Body of pancreas (tissue), 4 donors: ENCODE data around the gene ZNF442. TPM values are rescaled to one million over a fixed set of nuclear protein-coding genes. Genes with fewer than 3 reads are reported as not detected.

Experiments used
- ATAC-seq: fragments of 150-250 bp; one replicate; pipeline ENCODE4 v1.9.1; 2016
- DNase-seq, 4 donors: peaks; one replicate each; pipeline ENCODE4 v3.0.0-alpha.2; 2019
- H3K27ac ChIP-seq, 4 donors: fragments of 200-600 bp; sonication (generic); 1 replicate in 3 of 4; 2 replicates in 1 of 4; pipeline versions ENCODE4 v1.5.1 to v1.6.1; 2016 to 2019; ENCODE audit warnings: mild to moderate bottlenecking in 1 of 4, mixed read lengths in 1 of 4, moderate library complexity in 1 of 4
- H3K27me3 ChIP-seq, 2 donors: fragments of 200-600 bp; sonication (generic); one replicate each; pipeline ENCODE4 v1.6.0; 2016; ENCODE audit warnings: mild to moderate bottlenecking in 1 of 2
- H3K36me3 ChIP-seq, 2 donors: fragments of 200-600 bp; sonication (generic); replicated peaks in 1 of 2; 2 replicates each; pipeline ENCODE4 v1.5.1; 2016; ENCODE audit warnings: low read depth in 2 of 2; ENCODE audit not compliant: insufficient read depth in 1 of 2
- H3K4me1 ChIP-seq: fragments of 200-600 bp; sonication (generic); one replicate; pipeline ENCODE4 v1.6.0; 2016
- H3K4me3 ChIP-seq, 2 donors: fragments of 200-600 bp; sonication (generic); 1 replicate in 1 of 2; 2 replicates in 1 of 2; pipeline ENCODE4 v1.5.1; 2016 to 2019
- H3K9me3 ChIP-seq, 3 donors: fragments of 200-600 bp; sonication (generic); 1 replicate in 2 of 3; 2 replicates in 1 of 3; pipeline ENCODE4 v1.5.1; 2016
- POLR2A ChIP-seq, 3 donors: fragments of 450-650 bp; IDR thresholded peaks; one replicate each; pipeline ENCODE4 v1.6.1; 2016; ENCODE audit warnings: antibody characterized with exemption in 3 of 3, mild to moderate bottlenecking in 2 of 3
- WGBS, 2 donors: methylation state at CpG; one replicate each; pipeline ENCODE4 v1.1.5; 2017; 5-methylcytosine and 5-hydroxymethylcytosine counted together
- intact Hi-C: fragments of 100-400 bp; cut with DNase I; formaldehyde crosslinking; loops from one replicate; pipeline ENCODE4 v1.15.1; 2023
- total RNA-seq, 2 donors: library from RNA; depleted of rRNA; stranded (reverse); fragments of >200 nt; gene quantifications; one replicate each; pipeline ENCODE4 v1.1.0, GENCODE V29; 2016
- TF ChIP-seq, protein P1 (sequence below), 7 experiments: fragments of 450-650 bp in 4 of 7; fragments of 200-600 bp in 3 of 7; sonication (generic) in 3 of 7; IDR thresholded peaks; one replicate each; pipeline ENCODE4 v1.5.1; 2016 to 2019; ENCODE audit warnings: antibody characterized with exemption in 7 of 7

The ZNF442 gene
- total RNA-seq, 2 donors from 2014 or later = 0.66 to 2.9 TPM

DNA sequence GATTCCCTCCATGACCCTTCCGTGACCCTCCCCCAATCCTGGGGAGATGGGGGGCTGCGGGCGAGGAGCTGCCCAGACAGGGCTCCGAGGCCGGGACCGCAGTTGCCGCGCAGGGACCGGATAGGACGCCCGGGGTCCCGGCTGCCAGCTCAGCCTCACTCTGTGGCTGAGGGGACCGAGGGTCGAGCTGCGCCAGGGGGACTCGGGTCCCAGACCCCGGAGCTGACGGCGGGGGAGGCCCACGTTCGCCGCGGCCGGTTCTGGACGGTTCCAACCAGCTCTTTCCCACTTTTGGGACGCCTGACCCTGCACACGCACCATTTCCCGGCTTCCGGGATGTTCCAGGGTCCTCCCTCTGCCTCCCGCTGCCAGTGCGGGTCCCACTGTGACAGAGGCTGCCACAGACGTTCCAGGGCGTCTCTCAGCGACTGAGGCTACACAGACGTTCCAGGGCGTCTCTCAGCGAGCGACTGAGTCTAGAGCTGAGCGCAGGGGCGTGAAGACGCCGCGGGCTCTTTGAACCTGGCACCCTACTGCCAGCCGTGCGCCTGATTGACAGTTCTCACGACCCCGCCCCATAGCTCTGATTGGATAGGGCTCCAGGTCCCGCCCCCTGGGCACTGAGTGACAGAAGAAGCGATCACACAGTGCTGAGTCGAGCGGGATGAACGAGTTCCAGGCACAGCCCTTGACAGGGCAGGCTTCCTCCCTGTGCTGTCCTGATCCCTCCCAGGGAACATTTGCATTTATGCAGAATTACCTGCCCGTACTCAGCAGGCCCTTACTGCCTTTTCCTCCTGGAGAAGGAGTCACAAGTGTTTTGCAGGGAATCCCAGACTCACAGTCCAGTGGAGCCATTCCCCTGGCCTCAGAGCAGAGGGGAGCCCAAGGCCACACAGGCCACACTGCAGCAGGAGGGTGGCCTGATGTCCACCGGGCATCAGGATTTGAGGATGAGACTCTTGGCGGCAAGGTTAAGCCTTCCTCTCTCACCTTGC, 32.0 kb downstream of the ZNF442 start, which contains the start of gene ZNF563:
TSS of gene ZNF563 (minus strand) at position 472 of the 998 bp plus-strand sequence. CDS start at position 321, 151 bp downstream.
- 1 to 9% methylated on average over 4 to 55 of the region's 55 CpGs for WGBS, 2 donors
- Histone ChIP-seq H3K4me3 (peak within 1 kb of the TSS; percentile 24 to 72), H3K4me1 (peaks cover 29% of the 10 kb centered on the region), H3K27me3 (no peaks in the 10 kb centered on the region), H3K36me3 (no peaks in the 10 kb centered on the region), H3K27ac (peak within 1 kb of the TSS; percentile 75 to 93 (median 88)), H3K9me3 (no peaks in the 10 kb centered on the region)
- TF ChIP-seq POLR2A (IDR thresholded peaks at IDR 0.05) = peak; percentile 63 to 90 (median 89)
- TF ChIP-seq, protein P1, sequence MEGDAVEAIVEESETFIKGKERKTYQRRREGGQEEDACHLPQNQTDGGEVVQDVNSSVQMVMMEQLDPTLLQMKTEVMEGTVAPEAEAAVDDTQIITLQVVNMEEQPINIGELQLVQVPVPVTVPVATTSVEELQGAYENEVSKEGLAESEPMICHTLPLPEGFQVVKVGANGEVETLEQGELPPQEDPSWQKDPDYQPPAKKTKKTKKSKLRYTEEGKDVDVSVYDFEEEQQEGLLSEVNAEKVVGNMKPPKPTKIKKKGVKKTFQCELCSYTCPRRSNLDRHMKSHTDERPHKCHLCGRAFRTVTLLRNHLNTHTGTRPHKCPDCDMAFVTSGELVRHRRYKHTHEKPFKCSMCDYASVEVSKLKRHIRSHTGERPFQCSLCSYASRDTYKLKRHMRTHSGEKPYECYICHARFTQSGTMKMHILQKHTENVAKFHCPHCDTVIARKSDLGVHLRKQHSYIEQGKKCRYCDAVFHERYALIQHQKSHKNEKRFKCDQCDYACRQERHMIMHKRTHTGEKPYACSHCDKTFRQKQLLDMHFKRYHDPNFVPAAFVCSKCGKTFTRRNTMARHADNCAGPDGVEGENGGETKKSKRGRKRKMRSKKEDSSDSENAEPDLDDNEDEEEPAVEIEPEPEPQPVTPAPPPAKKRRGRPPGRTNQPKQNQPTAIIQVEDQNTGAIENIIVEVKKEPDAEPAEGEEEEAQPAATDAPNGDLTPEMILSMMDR (IDR thresholded peaks at IDR 0.05) = no peak
- intact Hi-C loops = no loop called here
- ATAC-seq = peak; percentile 98
- DNase-seq = peak; percentile 98 to 99 (median 98)

DNA sequence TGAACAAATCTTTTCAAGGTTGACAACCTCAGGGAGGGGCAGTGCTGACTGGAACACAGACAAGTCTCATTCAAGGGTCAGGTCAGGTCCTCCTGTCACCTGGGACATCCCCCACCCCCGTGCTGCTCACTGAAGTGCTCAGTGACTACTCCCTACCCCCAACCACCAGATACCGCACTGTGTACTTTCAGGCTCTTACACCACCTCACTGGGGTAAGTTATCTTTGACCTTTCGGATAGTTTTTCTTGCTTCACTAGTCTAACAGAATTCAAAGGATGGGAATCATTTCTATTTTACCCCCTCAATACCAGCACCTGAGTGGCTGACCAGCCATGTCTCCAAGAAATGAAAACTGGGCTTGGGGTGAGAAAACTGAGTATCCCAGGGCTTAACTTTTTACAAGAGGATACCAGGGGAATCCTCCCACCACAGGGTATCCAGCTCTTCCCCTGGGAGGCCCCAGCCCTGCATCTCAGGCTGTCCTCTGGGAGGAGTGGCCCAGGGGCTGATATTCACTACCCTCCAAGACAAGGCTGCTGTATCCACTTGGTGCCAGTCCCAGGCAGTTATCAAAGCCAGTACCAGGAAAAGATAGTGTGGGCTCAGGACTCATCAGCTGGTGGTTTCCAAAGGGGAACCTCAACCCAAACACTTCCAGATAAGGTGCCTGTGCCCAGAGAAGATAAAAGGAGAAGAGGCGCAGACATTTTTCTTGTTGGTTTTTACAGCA, 34.1 kb downstream of the ZNF442 start:
- DNase-seq = no peak
- no peaks in the 10 kb centered on the region for H3K36me3 ChIP-seq
- intact Hi-C loops = no loop called here
- no peak overlapping the region for H3K4me3 ChIP-seq
- H3K27me3 ChIP-seq = no peaks in the 10 kb centered on the region
- TF ChIP-seq, protein P1 (IDR thresholded peaks at IDR 0.05) = no peak
- TF ChIP-seq POLR2A (IDR thresholded peaks at IDR 0.05) = no peak
- peaks cover 29% of the 10 kb centered on the region for H3K4me1 ChIP-seq
- WGBS, 2 donors = 59 to 74% methylated on average over 4 of the region's 4 CpGs
- ATAC-seq = no peak
- no peaks in the 10 kb centered on the region for H3K9me3 ChIP-seq
- H3K27ac ChIP-seq = peak overlapping the region in 2 of 4 donors; percentile 87 to 89

DNA sequence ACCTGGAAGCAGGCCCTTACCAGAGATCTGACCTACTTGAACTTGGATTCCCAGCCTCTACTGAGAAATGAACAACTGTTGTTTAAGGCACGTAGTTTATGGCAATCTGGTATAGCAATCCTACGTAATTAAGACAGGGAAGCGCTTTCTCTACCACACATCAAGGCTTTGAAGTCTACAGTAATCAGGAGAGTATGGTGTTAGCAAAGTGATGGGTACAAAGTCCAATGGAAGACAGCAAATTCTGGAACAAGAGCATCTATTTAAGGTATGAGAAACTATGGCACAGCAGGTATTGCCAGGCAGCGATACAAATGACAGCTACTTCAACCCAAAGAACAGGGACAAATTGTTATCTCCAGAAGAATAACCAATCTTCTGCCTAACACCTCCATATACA, 35.1 kb downstream of the ZNF442 start:
- intact Hi-C loops = no loop called here
- no peak for DNase-seq
- no peak for ATAC-seq
- Histone ChIP-seq H3K27ac (no peak overlapping the region), H3K4me3 (no peak overlapping the region), H3K9me3 (no peaks in the 10 kb centered on the region), H3K4me1 (peaks cover 29% of the 10 kb centered on the region), H3K27me3 (no peaks in the 10 kb centered on the region), H3K36me3 (no peaks in the 10 kb centered on the region)
- 81 to 93% methylated on average over 4 of the region's 4 CpGs for WGBS, 2 donors
- TF ChIP-seq, protein P1 (IDR thresholded peaks at IDR 0.05) = no peak
- TF ChIP-seq POLR2A (IDR thresholded peaks at IDR 0.05) = no peak

DNA sequence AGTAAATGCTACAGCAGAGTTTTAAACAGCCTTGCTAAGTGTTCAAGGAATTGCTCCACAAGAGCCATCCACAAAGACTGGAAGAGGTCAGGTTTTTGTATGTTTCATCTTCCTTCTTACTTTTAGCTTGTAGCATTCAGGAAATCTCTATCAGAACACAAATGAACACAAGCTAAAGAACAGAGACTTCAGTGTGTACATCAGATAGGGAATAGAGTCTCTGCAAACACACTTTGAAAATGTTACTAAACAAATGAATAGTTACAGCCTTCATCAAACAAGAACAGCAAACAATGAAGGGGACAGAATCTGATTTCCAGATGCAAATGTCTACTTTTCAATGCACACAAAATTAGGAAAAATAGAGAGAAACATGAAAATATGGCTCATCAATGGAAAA, 39.8 kb downstream of the ZNF442 start:
- DNase-seq = no peak
- peaks cover 0 to 1% of the 10 kb centered on the region in 2 donors for H3K36me3 ChIP-seq
- H3K4me1 ChIP-seq = peaks cover 3% of the 10 kb centered on the region
- no peaks in the 10 kb centered on the region for H3K27me3 ChIP-seq
- no peak overlapping the region for H3K4me3 ChIP-seq
- TF ChIP-seq, protein P1 (IDR thresholded peaks at IDR 0.05) = no peak
- TF ChIP-seq POLR2A (IDR thresholded peaks at IDR 0.05) = no peak
- H3K9me3 ChIP-seq = no peaks in the 10 kb centered on the region
- no peak overlapping the region for H3K27ac ChIP-seq
- no peak for ATAC-seq
- intact Hi-C loops = no loop called here
